AG09309 (cell line): ENCODE data around the gene ACO2.
"Not testable (repeated sequence)": the region's sequence is repeated elsewhere in the genome, so short reads cannot be mapped to it uniquely, and the experiment has no call there.

ENCODE experiments used
- DNase-seq: peaks from one replicate; pipeline ENCODE4 v3.0.0-alpha.2; 2010; ENCODE audit warnings: low read depth
- H3K4me3 ChIP-seq: 2 replicates; pipeline ENCODE4 v1.5.1; 2011; ENCODE audit warnings: mild to moderate bottlenecking, low read depth, low read length, moderate library complexity; ENCODE audit not compliant: control insufficient read depth
- TF ChIP-seq, protein P1 (sequence below): IDR thresholded peaks from 2 replicates; pipeline ENCODE4 v1.5.1; 2011; ENCODE audit warnings: mild to moderate bottlenecking, low read depth, low read length, inconsistent platforms; ENCODE audit not compliant: insufficient read depth, control insufficient read depth; ENCODE audit errors: missing control alignments

Gene ACO2

DNA sequence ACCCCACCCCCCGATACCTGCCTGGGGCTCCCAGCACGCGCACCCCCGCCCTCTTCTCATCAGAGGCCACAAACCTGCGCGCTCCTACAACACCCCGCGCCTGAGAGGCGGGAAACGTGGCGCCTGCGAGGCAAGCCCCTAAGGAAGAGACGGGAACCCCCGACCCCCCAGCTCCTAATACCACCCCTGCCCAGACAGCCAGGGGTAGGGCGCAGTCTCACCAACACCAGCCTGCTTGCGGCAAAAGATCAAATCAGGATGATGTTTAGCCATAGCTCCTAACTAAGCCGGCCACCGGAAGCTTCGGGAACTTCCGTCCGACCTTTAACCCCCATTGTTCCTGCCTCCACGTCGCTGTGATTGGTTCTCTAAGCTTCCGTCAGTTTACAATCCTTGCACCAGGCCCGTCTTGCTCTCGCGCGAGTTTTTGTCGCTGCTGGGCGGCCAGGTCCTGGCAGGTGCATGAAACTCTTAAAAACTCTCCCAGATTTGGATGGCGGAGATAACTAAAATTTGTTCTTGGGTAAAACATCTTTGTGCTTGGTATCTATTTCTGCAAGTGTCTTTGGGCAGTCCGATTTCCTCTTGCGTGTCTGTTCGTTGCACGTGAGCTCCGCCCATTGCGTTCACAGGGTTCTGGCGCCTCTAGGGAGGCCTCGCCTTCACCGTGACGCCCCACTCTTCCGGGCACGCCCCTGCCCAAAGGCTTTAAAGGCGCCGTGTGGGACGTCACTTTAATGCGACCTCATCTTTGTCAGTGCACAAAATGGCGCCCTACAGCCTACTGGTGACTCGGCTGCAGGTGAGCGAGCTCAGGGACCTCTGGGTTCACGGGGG, at the start of gene ACO2, which contains the start of gene PHF5A:
ACO2 (plus strand) TSS at position 737 of the 837 bp plus-strand sequence; CDS start at position 767, 30 bp downstream.
PHF5A (minus strand) TSS at position 312 of the 837 bp plus-strand sequence; CDS start at position 273, 39 bp downstream.
- DNase-seq, result peak; percentile 93
- TF ChIP-seq, protein P1, sequence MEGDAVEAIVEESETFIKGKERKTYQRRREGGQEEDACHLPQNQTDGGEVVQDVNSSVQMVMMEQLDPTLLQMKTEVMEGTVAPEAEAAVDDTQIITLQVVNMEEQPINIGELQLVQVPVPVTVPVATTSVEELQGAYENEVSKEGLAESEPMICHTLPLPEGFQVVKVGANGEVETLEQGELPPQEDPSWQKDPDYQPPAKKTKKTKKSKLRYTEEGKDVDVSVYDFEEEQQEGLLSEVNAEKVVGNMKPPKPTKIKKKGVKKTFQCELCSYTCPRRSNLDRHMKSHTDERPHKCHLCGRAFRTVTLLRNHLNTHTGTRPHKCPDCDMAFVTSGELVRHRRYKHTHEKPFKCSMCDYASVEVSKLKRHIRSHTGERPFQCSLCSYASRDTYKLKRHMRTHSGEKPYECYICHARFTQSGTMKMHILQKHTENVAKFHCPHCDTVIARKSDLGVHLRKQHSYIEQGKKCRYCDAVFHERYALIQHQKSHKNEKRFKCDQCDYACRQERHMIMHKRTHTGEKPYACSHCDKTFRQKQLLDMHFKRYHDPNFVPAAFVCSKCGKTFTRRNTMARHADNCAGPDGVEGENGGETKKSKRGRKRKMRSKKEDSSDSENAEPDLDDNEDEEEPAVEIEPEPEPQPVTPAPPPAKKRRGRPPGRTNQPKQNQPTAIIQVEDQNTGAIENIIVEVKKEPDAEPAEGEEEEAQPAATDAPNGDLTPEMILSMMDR, result no peak
- H3K4me3 ChIP-seq, result peak within 1 kb of the TSS; percentile 95

DNA sequence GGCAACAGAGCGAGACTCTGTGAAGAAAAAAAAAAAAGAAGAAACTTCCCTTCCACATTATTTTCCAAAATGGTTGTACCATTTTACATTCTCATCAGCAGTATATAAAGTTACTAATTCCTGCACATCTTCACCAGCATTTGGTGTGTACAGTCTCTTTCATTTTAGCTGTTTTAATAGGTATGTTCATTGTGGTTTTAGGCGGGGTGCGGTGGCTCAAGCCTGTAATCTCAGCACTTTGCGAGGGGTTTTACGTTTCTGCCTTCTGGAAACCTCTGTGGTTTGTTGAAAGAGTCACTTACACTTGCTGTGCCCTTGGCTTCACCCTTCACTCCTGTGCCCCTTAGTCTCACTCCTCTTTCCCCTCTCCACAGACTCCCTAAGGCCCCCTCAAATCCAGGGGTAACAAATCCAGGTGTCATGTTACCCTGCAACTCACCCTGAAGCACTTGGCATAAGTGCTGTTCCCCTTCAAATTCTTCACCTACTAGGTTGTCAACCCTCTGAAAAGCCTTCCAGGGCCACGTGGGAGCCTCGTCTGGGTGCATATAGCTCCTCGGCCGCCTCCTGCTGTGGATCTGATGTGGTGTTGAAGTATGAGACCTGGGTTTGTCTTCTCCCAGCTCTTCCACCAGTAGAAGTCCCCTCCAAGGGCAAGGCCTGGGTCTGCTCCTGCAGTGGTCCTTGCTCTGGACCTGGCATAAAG, 43.1 kb upstream of the ACO2 start:
- TF ChIP-seq, protein P1, result no peak
- DNase-seq, result no peak
- no peak overlapping the region for H3K4me3 ChIP-seq

DNA sequence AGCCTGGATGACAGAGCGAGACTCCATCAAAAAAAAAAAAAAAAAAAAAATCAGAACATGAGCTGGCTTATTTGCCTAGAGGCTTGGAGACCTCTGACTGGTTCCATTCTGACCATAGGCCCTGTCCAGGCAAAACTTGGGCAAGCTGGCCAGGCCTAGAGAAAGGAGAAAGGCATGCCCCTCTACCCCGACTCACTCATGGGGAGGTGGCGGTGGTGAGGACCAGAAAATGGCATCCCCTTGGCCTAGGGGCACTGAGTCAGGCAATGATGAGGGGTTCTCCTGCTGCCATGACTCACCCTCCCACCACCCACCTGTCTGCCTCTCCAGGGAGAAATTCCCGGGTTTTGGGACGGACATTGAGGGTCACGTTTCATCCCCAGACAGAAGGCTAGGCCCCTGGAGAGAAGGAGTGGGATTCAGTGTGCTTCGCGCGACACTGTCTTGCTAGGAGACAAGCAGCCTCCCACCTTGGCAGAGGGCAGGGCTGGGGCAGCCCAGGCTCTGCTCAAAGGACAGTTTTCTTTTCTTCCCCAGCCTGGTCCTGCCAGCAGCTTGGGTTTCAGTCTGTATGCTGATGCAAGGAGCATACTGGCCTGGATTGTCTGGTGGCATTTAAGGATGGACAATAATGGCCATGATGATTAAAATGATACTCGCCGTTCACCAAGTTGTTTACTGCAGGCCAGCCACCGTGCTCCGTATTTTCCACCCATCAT, 39.5 kb upstream of the ACO2 start:
- no peak for DNase-seq
- TF ChIP-seq, protein P1, result no peak
- no peak overlapping the region for H3K4me3 ChIP-seq

DNA sequence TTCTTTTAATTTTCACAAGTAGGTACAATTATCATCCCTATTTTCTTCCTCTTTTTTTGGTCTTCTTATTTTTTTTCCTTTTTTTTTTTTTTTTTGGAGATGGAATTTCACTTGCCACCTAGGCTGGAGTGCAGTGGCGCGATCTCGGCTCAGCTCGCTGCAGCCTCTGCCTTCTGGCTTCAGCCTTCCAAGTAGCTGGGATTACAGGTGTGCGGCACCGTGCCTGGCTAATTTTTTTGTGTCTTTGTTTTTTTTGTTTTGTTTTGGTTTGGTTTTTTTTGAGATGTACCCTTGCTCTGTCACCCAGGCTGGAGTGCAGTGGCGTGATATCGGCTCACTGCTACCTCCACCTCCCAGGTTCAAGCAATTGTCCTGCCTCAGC, 39.0 kb upstream of the ACO2 start:
- H3K4me3 ChIP-seq, result no peak overlapping the region
- TF ChIP-seq, protein P1, result no peak
- DNase-seq, result no peak

DNA sequence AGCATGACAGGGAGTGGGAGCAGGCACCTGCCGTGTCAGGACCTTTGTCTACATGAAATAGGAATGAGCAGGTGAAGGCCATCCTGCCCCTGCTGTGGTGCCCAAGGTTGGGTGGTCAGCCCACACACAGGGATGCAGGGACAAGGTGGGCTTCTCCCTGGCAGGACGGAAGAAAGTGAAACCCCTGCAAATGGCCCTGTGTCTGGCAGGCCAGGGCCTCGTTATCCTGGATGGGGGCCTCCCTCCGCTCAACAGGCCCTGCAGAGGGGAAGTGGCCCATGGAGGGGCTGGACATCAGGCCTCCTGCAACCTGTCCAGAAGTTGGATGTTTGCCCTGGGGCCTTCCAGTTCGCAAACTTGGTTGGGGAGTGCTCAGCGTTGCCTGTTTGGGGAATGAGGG, 37.3 kb upstream of the ACO2 start:
- TF ChIP-seq, protein P1, result no peak
- DNase-seq, result no peak
- H3K4me3 ChIP-seq, result no peak overlapping the region

DNA sequence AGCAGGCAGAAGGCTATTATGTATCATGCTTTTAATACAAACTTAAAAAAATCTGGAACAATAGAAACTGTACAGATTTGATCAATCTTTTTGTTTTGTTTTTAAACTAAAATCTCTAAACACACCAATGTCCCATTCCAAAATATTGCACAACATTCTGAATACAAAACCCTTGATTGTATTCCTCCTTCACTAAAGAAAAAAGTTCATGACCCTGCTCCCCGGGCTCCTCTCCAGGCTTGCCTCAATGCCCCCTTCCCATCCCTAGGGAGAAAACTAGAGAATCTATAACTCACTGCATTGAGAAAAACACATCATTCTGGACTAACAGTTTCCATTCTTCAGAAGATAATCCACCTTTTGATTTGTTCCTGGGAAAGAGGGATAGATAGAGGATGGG, 35.4 kb upstream of the ACO2 start:
- H3K4me3 ChIP-seq, DNase-seq: not testable (repeated sequence)

DNA sequence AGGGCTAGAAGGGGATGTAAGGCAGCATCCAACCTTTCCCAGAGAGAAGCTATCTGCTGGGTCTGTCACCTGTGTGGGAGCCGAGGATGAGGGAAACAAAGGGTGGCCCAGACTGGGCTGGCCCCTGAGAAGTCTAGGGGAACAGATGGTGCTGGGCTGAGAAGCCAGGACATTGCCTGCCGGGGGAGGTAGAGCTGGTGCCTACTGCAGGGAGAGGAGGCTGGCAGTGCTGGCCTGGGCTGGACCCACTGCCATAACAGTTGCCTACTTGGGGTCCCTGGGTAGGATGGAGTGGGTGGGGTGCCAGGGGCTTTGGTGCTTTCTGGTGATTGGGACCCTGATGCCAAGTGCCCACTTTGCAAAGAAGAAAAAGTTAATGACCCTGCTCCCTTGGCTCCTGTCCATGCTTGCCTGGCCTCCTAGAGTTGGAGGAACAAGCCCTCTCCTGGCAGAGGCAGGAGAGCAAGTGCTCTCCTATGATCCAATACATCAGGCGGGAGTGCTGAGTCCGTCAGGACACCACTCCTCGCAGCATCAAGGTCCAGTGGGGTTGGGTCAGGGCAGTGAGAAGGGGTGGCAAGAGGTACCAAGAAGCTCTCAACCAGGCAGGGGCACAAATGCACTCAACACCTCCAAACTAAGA, 34.4 kb upstream of the ACO2 start:
- not testable (repeated sequence) for H3K4me3 ChIP-seq, DNase-seq
